Osteoblast (primary cell): Measurements from ENCODE around the gene LRRFIP2. TPM values are rescaled to one million over a fixed set of nuclear protein-coding genes. Genes with fewer than 3 reads are reported as not detected.

ENCODE experiments used
- DNase-seq: peaks from one replicate; pipeline ENCODE4 v3.0.0; 2011; ENCODE audit warnings: low spot score, mixed read lengths; ENCODE audit not compliant: insufficient read length; ENCODE audit errors: missing footprints
- H2AFZ ChIP-seq: 2 replicates; pipeline ENCODE4 v1.6.0; 2011; ENCODE audit warnings: mild to moderate bottlenecking, low read length
- H3K27ac ChIP-seq: 2 replicates; pipeline ENCODE4 v1.5.1; 2011; ENCODE audit warnings: mild to moderate bottlenecking, low read depth, low read length, moderate library complexity
- H3K27me3 ChIP-seq: 2 replicates; pipeline ENCODE4 v1.6.0; 2012; ENCODE audit warnings: mild to moderate bottlenecking, control low read depth, inconsistent platforms, low read length, moderate library complexity; ENCODE audit not compliant: insufficient read depth
- H3K36me3 ChIP-seq: 2 replicates; pipeline ENCODE4 v1.5.1; 2011; ENCODE audit warnings: mild to moderate bottlenecking, low read length, control low read depth, moderate library complexity; ENCODE audit not compliant: insufficient read depth
- H3K4me1 ChIP-seq: 2 replicates; pipeline ENCODE4 v1.5.1; 2011; ENCODE audit warnings: mild to moderate bottlenecking, low read length, control low read depth, moderate library complexity; ENCODE audit not compliant: insufficient read depth
- H3K4me2 ChIP-seq: 2 replicates; pipeline ENCODE4 v1.6.0; 2011; ENCODE audit warnings: mild to moderate bottlenecking, low read length; ENCODE audit not compliant: insufficient read depth
- H3K4me3 ChIP-seq: fragments of 200-600 bp; sonication (generic); 3 replicates; pipeline ENCODE4 v1.5.1; 2012; ENCODE audit warnings: mild to moderate bottlenecking, low read length, inconsistent platforms; ENCODE audit not compliant: insufficient read depth
- H3K79me2 ChIP-seq: 2 replicates; pipeline ENCODE4 v1.6.0; 2012; ENCODE audit warnings: mild to moderate bottlenecking, low read length, control low read depth, inconsistent platforms; ENCODE audit not compliant: insufficient read depth
- H3K9me3 ChIP-seq: 2 replicates; pipeline ENCODE4 v1.5.1; 2011; ENCODE audit warnings: low read depth, low read length, control low read depth
- H4K20me1 ChIP-seq: 2 replicates; pipeline ENCODE4 v1.6.0; 2012; ENCODE audit warnings: mild to moderate bottlenecking, low read length, control low read depth; ENCODE audit not compliant: insufficient read depth
- total RNA-seq: library from RNA; depleted of rRNA; stranded (reverse); fragments of >200 nt; gene quantifications from 2 replicates; pipeline ENCODE4 v1.2.3, GENCODE V29; 2012
- TF ChIP-seq, protein P1 (sequence below): IDR thresholded peaks from 2 replicates; pipeline ENCODE4 v1.5.1; 2011; ENCODE audit warnings: mild to moderate bottlenecking, low read depth, low read length, moderate library complexity; ENCODE audit errors: extremely low read depth

LRRFIP2 gene
- total RNA-seq, 1 donor, result 71.3 TPM

DNA sequence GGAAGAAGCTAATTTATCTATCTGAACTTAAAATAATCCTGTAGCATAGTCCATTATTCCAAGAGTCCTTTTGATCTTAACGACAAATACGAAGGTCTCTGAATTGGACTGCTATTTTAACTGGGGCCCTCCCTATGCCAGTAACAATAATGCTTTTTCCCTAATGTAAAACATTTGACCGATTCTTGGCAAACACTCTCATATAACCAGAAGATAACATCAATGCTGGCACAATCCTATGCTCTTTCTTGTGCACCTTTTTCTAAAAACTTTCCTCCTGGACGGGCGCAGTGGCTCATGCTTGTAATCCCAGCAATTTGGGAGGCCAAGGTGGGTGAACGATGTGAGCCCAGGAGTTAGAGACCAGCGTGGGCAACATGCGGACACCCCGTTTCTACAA is 3.9 kb downstream of the LRRFIP2 start:
- peaks cover 28% of the 10 kb centered on the region for H3K36me3 ChIP-seq
- H3K4me3 ChIP-seq, result no peak overlapping the region
- peak; percentile 17 for DNase-seq
- no peak overlapping the region for H3K4me2 ChIP-seq
- H3K9me3 ChIP-seq, result no peaks in the 10 kb centered on the region
- peaks cover 95% of the 10 kb centered on the region for H3K79me2 ChIP-seq
- H2AFZ ChIP-seq, result no peak overlapping the region
- H3K27ac ChIP-seq, result no peak overlapping the region
- TF ChIP-seq, protein P1, sequence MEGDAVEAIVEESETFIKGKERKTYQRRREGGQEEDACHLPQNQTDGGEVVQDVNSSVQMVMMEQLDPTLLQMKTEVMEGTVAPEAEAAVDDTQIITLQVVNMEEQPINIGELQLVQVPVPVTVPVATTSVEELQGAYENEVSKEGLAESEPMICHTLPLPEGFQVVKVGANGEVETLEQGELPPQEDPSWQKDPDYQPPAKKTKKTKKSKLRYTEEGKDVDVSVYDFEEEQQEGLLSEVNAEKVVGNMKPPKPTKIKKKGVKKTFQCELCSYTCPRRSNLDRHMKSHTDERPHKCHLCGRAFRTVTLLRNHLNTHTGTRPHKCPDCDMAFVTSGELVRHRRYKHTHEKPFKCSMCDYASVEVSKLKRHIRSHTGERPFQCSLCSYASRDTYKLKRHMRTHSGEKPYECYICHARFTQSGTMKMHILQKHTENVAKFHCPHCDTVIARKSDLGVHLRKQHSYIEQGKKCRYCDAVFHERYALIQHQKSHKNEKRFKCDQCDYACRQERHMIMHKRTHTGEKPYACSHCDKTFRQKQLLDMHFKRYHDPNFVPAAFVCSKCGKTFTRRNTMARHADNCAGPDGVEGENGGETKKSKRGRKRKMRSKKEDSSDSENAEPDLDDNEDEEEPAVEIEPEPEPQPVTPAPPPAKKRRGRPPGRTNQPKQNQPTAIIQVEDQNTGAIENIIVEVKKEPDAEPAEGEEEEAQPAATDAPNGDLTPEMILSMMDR, result no peak
- peaks cover 27% of the 10 kb centered on the region for H3K4me1 ChIP-seq
- peaks cover 10% of the 10 kb centered on the region for H4K20me1 ChIP-seq
- no peaks in the 10 kb centered on the region for H3K27me3 ChIP-seq

DNA sequence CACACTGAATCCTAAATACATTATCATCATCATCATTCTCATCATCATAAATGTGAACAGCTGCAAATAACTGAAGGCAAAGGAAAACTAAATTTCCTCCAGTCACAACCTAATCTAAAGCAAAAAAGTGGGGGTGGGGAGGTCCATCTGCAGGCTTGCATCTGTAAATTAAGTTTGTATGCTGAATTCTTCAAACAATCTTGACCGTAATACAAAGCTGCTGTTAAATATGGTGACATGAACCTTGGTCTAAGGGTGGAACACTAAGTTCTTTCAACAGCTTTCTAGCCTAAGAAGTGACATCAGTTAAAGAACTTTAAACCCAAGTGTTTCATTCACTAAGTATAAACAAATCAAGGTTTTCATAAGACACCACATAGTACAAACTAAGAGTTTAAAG is 4.3 kb downstream of the LRRFIP2 start:
- Histone ChIP-seq H3K27me3 (no peaks in the 10 kb centered on the region), H2AFZ (no peak overlapping the region), H3K4me2 (no peak overlapping the region), H3K27ac (peak overlapping the region; percentile 25), H3K9me3 (no peaks in the 10 kb centered on the region), H3K4me3 (no peak overlapping the region), H4K20me1 (peaks cover 10% of the 10 kb centered on the region), H3K79me2 (peaks cover 93% of the 10 kb centered on the region), H3K4me1 (peaks cover 27% of the 10 kb centered on the region), H3K36me3 (peaks cover 28% of the 10 kb centered on the region)
- TF ChIP-seq, protein P1, result no peak
- DNase-seq, result no peak

DNA sequence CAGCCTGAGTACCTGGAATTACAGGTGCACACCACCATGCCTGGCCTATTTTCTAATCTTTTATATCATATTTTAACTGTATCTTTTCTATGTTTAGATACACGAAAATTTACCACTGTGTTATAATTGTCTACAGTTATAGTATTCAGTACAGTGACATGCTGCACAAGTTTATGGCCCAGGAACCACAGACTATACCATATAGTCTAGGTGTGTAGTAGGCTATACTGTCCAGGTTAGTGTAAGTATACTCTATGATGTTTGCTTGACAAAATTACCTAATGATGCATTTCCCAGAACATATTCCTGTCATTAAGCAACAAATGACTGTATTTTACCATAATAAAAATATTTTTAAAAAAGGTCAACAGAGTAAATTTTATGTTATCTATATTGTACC is 5.5 kb downstream of the LRRFIP2 start:
- no peak for DNase-seq
- Histone ChIP-seq H3K4me2 (no peak overlapping the region), H3K4me3 (no peak overlapping the region), H3K79me2 (peaks cover 88% of the 10 kb centered on the region), H4K20me1 (peaks cover 9% of the 10 kb centered on the region), H2AFZ (no peak overlapping the region), H3K36me3 (peaks cover 28% of the 10 kb centered on the region), H3K9me3 (no peaks in the 10 kb centered on the region), H3K27me3 (no peaks in the 10 kb centered on the region), H3K4me1 (peaks cover 22% of the 10 kb centered on the region), H3K27ac (no peak overlapping the region)
- TF ChIP-seq, protein P1, result no peak

DNA sequence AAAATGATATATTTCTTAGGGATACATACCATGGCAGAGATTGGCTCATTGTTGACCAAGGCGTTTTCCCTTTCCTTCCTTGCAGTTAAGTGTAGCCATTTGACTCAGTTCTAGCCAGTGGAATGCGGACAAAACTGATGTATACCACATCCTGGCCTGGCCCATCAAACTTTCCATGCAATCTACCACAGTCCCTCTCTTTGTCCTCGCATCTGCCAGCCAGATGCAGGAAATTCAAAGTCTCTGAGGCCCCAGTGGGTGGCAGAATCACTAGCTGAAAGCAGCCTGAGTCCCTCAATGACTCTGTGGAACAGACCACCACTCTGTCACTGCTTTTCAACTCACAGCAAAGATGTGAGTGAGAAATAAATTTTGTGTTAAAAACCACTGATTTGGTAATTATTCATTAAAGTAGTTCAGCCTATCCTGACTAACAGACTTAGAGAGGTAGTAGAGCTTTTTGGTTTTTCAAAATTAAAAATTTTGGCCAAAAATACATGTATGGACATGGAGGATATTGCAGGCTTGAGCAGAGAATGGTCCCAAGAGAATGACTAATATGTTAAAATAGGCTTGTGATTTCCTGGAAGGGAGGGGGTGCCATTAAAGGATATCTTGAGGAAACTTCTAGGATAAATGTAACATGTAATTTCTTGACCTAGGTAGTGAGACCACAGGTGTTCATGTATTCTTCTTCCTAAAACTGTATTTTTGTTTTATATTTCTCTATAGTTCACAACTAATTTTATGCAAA is 10.9 kb downstream of the LRRFIP2 start:
- peak overlapping the region; percentile 21 for H3K4me2 ChIP-seq

More for the DNA sequence above, 10.9 kb downstream of the LRRFIP2 start:
- DNase-seq, result peak; percentile 74
- Histone ChIP-seq H3K4me1 (peaks cover 18% of the 10 kb centered on the region), H4K20me1 (peaks cover 3% of the 10 kb centered on the region), H3K27ac (peak overlapping the region; percentile 66), H3K36me3 (peaks cover 11% of the 10 kb centered on the region), H3K79me2 (peaks cover 72% of the 10 kb centered on the region), H3K4me3 (no peak overlapping the region), H3K27me3 (no peaks in the 10 kb centered on the region), H3K9me3 (no peaks in the 10 kb centered on the region), H2AFZ (no peak overlapping the region)
- TF ChIP-seq, protein P1, result no peak
